Gastroesophageal sphincter (tissue), 4 donors: Measurements from ENCODE around the gene LYL1. TPM values are rescaled to one million over a fixed set of nuclear protein-coding genes. Genes with fewer than 3 reads are reported as not detected.

Experiments used
- ATAC-seq: fragments of 150-250 bp; one replicate; pipeline ENCODE4 v1.9.1; 2016; ENCODE audit warnings: mild to moderate bottlenecking, moderate library complexity
- H3K27ac ChIP-seq, 4 donors: fragments of 200-600 bp; sonication (generic) in 3 of 4; 1 replicate in 3 of 4; 2 replicates in 1 of 4; pipeline ENCODE4 v1.5.1; 2016 to 2019
- H3K27me3 ChIP-seq: fragments of 200-600 bp; sonication (generic); one replicate; pipeline ENCODE4 v1.5.1; 2019
- H3K36me3 ChIP-seq, 2 donors: fragments of 200-600 bp; sonication (generic); one replicate each; pipeline ENCODE4 v1.5.1; 2019; ENCODE audit warnings: control low read depth in 1 of 2
- H3K4me1 ChIP-seq, 3 donors: fragments of 200-600 bp; sonication (generic); 1 replicate in 2 of 3; 2 replicates in 1 of 3; pipeline ENCODE4 v1.5.1; 2016 to 2019; ENCODE audit warnings: control low read depth in 2 of 3
- H3K4me3 ChIP-seq, 2 donors: fragments of 200-600 bp; sonication (generic); one replicate each; pipeline ENCODE4 v1.5.1; 2019; ENCODE audit warnings: mild to moderate bottlenecking in 1 of 2, moderate library complexity in 1 of 2
- H3K9me3 ChIP-seq, 3 donors: fragments of 200-600 bp; sonication (generic); one replicate each; pipeline ENCODE4 v1.5.1; 2017 to 2019; ENCODE audit warnings: control low read depth in 2 of 3
- CTCF ChIP-seq, 4 experiments: fragments of 200-600 bp in 2 of 4; fragments of 450-650 bp in 2 of 4; sonication (generic) in 1 of 4; IDR thresholded peaks; one replicate each; pipeline ENCODE4 v1.5.1; 2017 to 2019; ENCODE audit warnings: antibody characterized with exemption in 4 of 4, mild to moderate bottlenecking in 2 of 4, moderate library complexity in 2 of 4
- EP300 ChIP-seq: sonication (generic); formaldehyde crosslinking; IDR thresholded peaks from one replicate; pipeline ENCODE4 v1.6.1; 2017; ENCODE audit warnings: antibody characterized with exemption, mild to moderate bottlenecking
- POLR2A ChIP-seq, 2 donors: fragments of 450-650 bp; IDR thresholded peaks; one replicate each; pipeline ENCODE4 v1.6.1; 2017; ENCODE audit warnings: antibody characterized with exemption in 2 of 2, mild to moderate bottlenecking in 2 of 2, moderate library complexity in 1 of 2
- POLR2AphosphoS5 ChIP-seq: sonication (generic); formaldehyde crosslinking; IDR thresholded peaks from one replicate; pipeline ENCODE4 v1.6.1; 2017; ENCODE audit warnings: antibody characterized with exemption
- WGBS, 2 donors: methylation state at CpG; one replicate each; pipeline ENCODE4 v1.1.5; 2018; ENCODE audit warnings: low coverage in 1 of 2; 5-methylcytosine and 5-hydroxymethylcytosine counted together
- total RNA-seq, 4 donors: library from RNA; depleted of rRNA; stranded (reverse); fragments of >200 nt; gene quantifications; one replicate each; pipeline ENCODE4 v1.1.0, GENCODE V29; 2016

The LYL1 gene
- total RNA-seq, 4 donors from 2014 or later, result 9.9 to 11.8 (median 10.8) TPM

- Histone ChIP-seq H3K9me3 (no peaks in the 10 kb centered on the region), H3K27ac (peak overlapping the region in 3 of 4 donors; percentile 79 to 95 (median 84)), H3K4me1 (peaks cover 5 to 100% (median 85%) of the 10 kb centered on the region in 3 donors), H3K4me3 (no peak overlapping the region), H3K36me3 (no peaks in the 10 kb centered on the region), H3K27me3 (no peaks in the 10 kb centered on the region)
- no peak for ATAC-seq
- TF ChIP-seq POLR2AphosphoS5 (no peak), POLR2A (IDR thresholded peaks at IDR 0.05) (no peak), CTCF (IDR thresholded peaks at IDR 0.05) (no peak), EP300 (no peak)
- WGBS, 2 donors, result 62% methylated on average over 3 of the region's 17 CpGs; no CpG with 5 or more reads in 1 of the 2 donors
Measured at GRCh38 chr19:13066933-13067807, 35.5 kb downstream of the LYL1 start.

GRCh38 chr19:13066226-13066625 is 36.4 kb downstream of the LYL1 start:
- no peaks in the 10 kb centered on the region for H3K27me3 ChIP-seq
- H3K4me1 ChIP-seq, result peaks cover 7 to 100% (median 86%) of the 10 kb centered on the region in 3 donors
- ATAC-seq, result no peak
- no peaks in the 10 kb centered on the region for H3K36me3 ChIP-seq
- peak overlapping the region in 3 of 4 donors; percentile 79 to 95 (median 84) for H3K27ac ChIP-seq
- WGBS, 2 donors, result 80% methylated on average over 1 of the region's 5 CpGs; no CpG with 5 or more reads in 1 of the 2 donors
- H3K4me3 ChIP-seq, result no peak overlapping the region
- no peaks in the 10 kb centered on the region for H3K9me3 ChIP-seq
- no peak for TF ChIP-seq CTCF (IDR thresholded peaks at IDR 0.05)
- TF ChIP-seq POLR2AphosphoS5, result no peak
- TF ChIP-seq EP300, result no peak
- TF ChIP-seq POLR2A (IDR thresholded peaks at IDR 0.05), result no peak

DNA sequence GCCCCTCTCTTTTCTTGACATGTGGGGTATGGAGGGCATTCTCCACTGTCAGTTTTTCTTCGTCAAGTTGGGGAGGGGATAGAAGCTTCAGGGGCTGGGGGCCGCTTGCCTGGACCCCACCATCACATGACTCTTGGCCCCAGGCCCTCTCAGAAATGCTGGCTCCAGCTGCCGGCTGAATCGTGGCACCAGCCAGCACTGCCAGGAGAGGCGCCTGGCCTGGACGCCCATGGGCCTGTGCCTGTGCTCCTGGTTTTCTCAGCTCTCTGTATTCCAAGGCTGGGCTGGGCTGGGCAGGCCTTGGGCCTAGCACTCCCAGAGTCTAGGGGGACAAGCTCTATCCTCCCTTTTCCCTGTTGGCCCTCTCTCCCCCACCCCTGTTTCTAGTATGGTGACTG is 38.6 kb downstream of the LYL1 start:
- no peak for ATAC-seq
- Histone ChIP-seq H3K27ac (peak overlapping the region in 3 of 4 donors; percentile 79 to 95 (median 84)), H3K4me3 (no peak overlapping the region), H3K4me1 (peaks cover 16 to 100% (median 92%) of the 10 kb centered on the region in 3 donors), H3K36me3 (no peaks in the 10 kb centered on the region), H3K27me3 (no peaks in the 10 kb centered on the region), H3K9me3 (no peaks in the 10 kb centered on the region)
- no peak for TF ChIP-seq POLR2AphosphoS5
- TF ChIP-seq CTCF (IDR thresholded peaks at IDR 0.05), result no peak
- TF ChIP-seq EP300, result no peak
- TF ChIP-seq POLR2A (IDR thresholded peaks at IDR 0.05), result no peak
- WGBS, 2 donors, result no CpG with 5 or more reads among the region's 6 CpGs

DNA sequence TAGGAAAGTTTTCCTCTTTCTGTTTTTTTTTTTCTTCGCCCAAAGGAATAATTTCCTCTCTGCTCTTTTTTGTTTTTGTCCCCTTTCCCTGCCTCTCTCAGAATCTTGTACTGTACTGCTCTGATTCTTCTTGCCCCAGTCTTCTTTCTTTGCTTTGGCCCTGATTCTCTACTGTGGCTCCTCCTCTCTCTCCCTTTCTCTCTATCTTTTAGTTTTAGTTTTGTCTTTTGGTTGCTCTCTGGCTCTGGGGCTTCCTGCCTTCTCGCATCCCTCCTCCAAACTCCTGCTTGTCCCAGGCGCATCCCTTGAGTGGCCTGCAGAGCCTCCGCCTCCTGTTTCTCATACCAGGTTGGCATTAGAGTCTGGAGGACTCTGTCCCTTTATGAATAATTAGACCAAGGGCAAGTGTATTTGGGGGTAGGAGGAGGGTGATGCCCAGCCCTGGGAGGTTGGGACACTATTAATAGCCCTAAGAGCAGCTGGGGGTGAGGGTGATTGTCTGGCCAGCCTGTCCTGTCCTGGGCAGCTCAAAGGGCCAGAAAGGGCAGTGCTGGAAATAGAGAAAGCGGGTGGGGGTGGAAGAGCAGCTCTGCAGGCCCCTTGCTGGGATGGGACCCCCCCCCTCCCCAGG is 39.1 kb downstream of the LYL1 start:
- Histone ChIP-seq H3K4me3 (no peak overlapping the region), H3K27ac (peak overlapping the region in 3 of 4 donors; percentile 79 to 95 (median 84)), H3K36me3 (no peaks in the 10 kb centered on the region), H3K9me3 (no peaks in the 10 kb centered on the region), H3K4me1 (peaks cover 18 to 100% (median 93%) of the 10 kb centered on the region in 3 donors), H3K27me3 (no peaks in the 10 kb centered on the region)
- peak; percentile 40 for ATAC-seq
- 22 to 28% methylated on average over 1 to 5 of the region's 5 CpGs for WGBS, 2 donors
- peak; percentile 27 for TF ChIP-seq POLR2AphosphoS5
- TF ChIP-seq CTCF (IDR thresholded peaks at IDR 0.05), result no peak
- TF ChIP-seq EP300, result no peak
- no peak for TF ChIP-seq POLR2A (IDR thresholded peaks at IDR 0.05)
